Naive thymus-derived CD4-positive, alpha-beta T cell (primary cell): ENCODE measurements around the gene GNAS. TPM values are rescaled to one million over a fixed set of nuclear protein-coding genes. Genes with fewer than 3 reads are reported as not detected.

Source experiments
- ATAC-seq: fragments of 150-1000 bp; cut with Tn5 transposase; 2 replicates; pipeline ENCODE4 v1.10.0; 2021; ENCODE audit warnings: mild to moderate bottlenecking, moderate library complexity
- CTCF ChIA-PET: fragments of 350-600 bp; sonication (Branson Sonifier 250); formaldehyde crosslinking; loops from one replicate; lab custom pipeline; 2021; ENCODE audit warnings: antibody characterized with exemption; lab: Charles Lee
- POLR2A ChIA-PET: fragments of 350-600 bp; sonication (Branson Sonifier 250); formaldehyde crosslinking; loops from one replicate; lab custom pipeline; 2021; ENCODE audit warnings: antibody characterized with exemption, inconsistent platforms; lab: Charles Lee
- DNase-seq, 9 donors: peaks; one replicate each; pipeline versions ENCODE4 v3.0.0 to v3.0.0-alpha.2; 2020 to 2022; ENCODE audit warnings: mixed read lengths in 1 of 9
- H3K27ac ChIP-seq: one replicate; pipeline ENCODE4 v1.7.0; 2013; ENCODE audit warnings: mild to moderate bottlenecking, low read depth, low read length, moderate library complexity
- H3K27me3 ChIP-seq, 2 donors: one replicate each; pipeline ENCODE4 v1.7.0; 2013; ENCODE audit warnings: low read length in 2 of 2, mild to moderate bottlenecking in 2 of 2, moderate library complexity in 2 of 2; ENCODE audit not compliant: control insufficient read depth in 2 of 2, insufficient read depth in 2 of 2
- H3K36me3 ChIP-seq, 3 experiments: 1 replicate in 2 of 3; 2 replicates in 1 of 3; pipeline ENCODE4 v1.7.0; 2013; ENCODE audit warnings: low read length in 3 of 3, mild to moderate bottlenecking in 3 of 3, moderate library complexity in 1 of 3; ENCODE audit not compliant: insufficient read depth in 3 of 3, control insufficient read depth in 2 of 3
- H3K4me1 ChIP-seq, 2 donors: one replicate each; pipeline ENCODE4 v1.7.0; 2013; ENCODE audit warnings: low read length in 2 of 2, mild to moderate bottlenecking in 2 of 2, moderate library complexity in 1 of 2; ENCODE audit not compliant: control insufficient read depth in 2 of 2, insufficient read depth in 2 of 2
- H3K4me3 ChIP-seq: 2 replicates; pipeline ENCODE4 v1.7.0; 2013; ENCODE audit warnings: mild to moderate bottlenecking, low read length
- H3K9me3 ChIP-seq, 3 experiments: 1 replicate in 2 of 3; 2 replicates in 1 of 3; pipeline ENCODE4 v1.7.0; 2013; ENCODE audit warnings: low read length in 3 of 3; ENCODE audit not compliant: control insufficient read depth in 2 of 3
- H3K27ac Mint-ChIP-seq, 9 donors: one replicate each; pipeline ENCODE4 v1.8.0; 2020 to 2022; ENCODE audit warnings: mixed read lengths in 9 of 9, mild to moderate bottlenecking in 8 of 9, moderate library complexity in 5 of 9, inconsistent platforms in 2 of 9
- H3K27me3 Mint-ChIP-seq, 5 donors: one replicate each; pipeline ENCODE4 v1.8.0; 2021 to 2022; ENCODE audit warnings: mixed read lengths in 5 of 5, mild to moderate bottlenecking in 1 of 5
- H3K36me3 Mint-ChIP-seq, 5 donors: one replicate each; pipeline ENCODE4 v1.8.0; 2020 to 2022; ENCODE audit warnings: mixed read lengths in 5 of 5, mild to moderate bottlenecking in 3 of 5, inconsistent platforms in 1 of 5
- H3K4me1 Mint-ChIP-seq, 7 donors: one replicate each; pipeline ENCODE4 v1.8.0; 2020 to 2022; ENCODE audit warnings: mixed read lengths in 7 of 7, mild to moderate bottlenecking in 3 of 7, inconsistent platforms in 1 of 7
- H3K4me3 Mint-ChIP-seq, 10 donors: one replicate each; pipeline ENCODE4 v1.8.0; 2020 to 2022; ENCODE audit warnings: mild to moderate bottlenecking in 10 of 10, mixed read lengths in 10 of 10, moderate library complexity in 6 of 10, inconsistent platforms in 2 of 10
- H3K9me3 Mint-ChIP-seq, 11 donors: one replicate each; pipeline ENCODE4 v1.8.0; 2020 to 2022; ENCODE audit warnings: mixed read lengths in 11 of 11, mild to moderate bottlenecking in 4 of 11, inconsistent platforms in 1 of 11, moderate library complexity in 1 of 11
- intact Hi-C, 2 donors: fragments of 100-400 bp; cut with micrococcal nuclease; formaldehyde crosslinking; loops; one replicate each; pipeline ENCODE4 v1.15.1; 2023
- polyA plus RNA-seq, 2 donors: library from polyadenylated mRNA; unstranded; fragments of 300-500 nt; fragmentation: Illumina TruSeq; gene quantifications; one replicate each; pipeline ENCODE4 v1.2.3, GENCODE V29; 2021
- total RNA-seq, 6 experiments: library from RNA in 5 of 6; stranded (reverse) in 5 of 6; gene quantifications; 1 replicate in 5 of 6; 2 replicates in 1 of 6; pipeline ENCODE4 v1.2.3 and lab custom pipeline; 2021 to 2026

The GNAS gene
- total and polyA plus RNA-seq, 7 experiments from 2014 or later: 147 to 907 (median 726) TPM

- intact Hi-C loops: loop anchor here in 1 of 2 donors (5.0 kb wide), 1 partner anchor 598 kb away; no protein-coding TSS in a partner anchor
- Histone ChIP-seq H3K27ac (no peak overlapping the region), H3K9me3 (no peaks in the 10 kb centered on the region), H3K4me3 (no peak overlapping the region), H3K27me3 (peaks cover 0 to 4% of the 10 kb centered on the region in 2 donors), H3K4me1 (no peaks in the 10 kb centered on the region), H3K36me3 (no peaks in the 10 kb centered on the region)
- ATAC-seq (no peak), DNase-seq (no peak)
- peaks cover 8 to 61% (median 21%) of the 10 kb centered on the region in 5 donors for H3K27me3 Mint-ChIP-seq
- CTCF ChIA-PET: no interaction called here
- H3K9me3 Mint-ChIP-seq: peaks cover 0 to 3% (median 0%) of the 10 kb centered on the region in 11 donors
- no peak overlapping the region for H3K27ac Mint-ChIP-seq
- H3K36me3 Mint-ChIP-seq: peaks cover 0 to 4% (median 0%) of the 10 kb centered on the region in 5 donors
- no peak overlapping the region for H3K4me3 Mint-ChIP-seq
- POLR2A ChIA-PET: no interaction called here
- peaks cover 0 to 9% (median 0%) of the 10 kb centered on the region in 7 donors for H3K4me1 Mint-ChIP-seq
These were observed 17.3 kb upstream of the GNAS start for GRCh38 chr20:58835231-58835630.

- Mint-ChIP-seq H3K9me3 (no peaks in the 10 kb centered on the region), H3K36me3 (peaks cover 0 to 3% (median 1%) of the 10 kb centered on the region in 5 donors), H3K27ac (no peak overlapping the region), H3K27me3 (peaks cover 22 to 71% (median 36%) of the 10 kb centered on the region in 5 donors), H3K4me3 (no peak overlapping the region), H3K4me1 (peaks cover 0 to 10% (median 0%) of the 10 kb centered on the region in 7 donors)
- intact Hi-C loops: loop anchor here in 1 of 2 donors (5.0 kb wide), 1 partner anchor 599 kb away; no protein-coding TSS in a partner anchor
- CTCF ChIA-PET: no interaction called here
- H3K4me3 ChIP-seq: no peak overlapping the region
- DNase-seq (no peak), ATAC-seq (no peak)
- no peaks in the 10 kb centered on the region for H3K36me3 ChIP-seq
- peaks cover 0 to 4% of the 10 kb centered on the region in 2 donors for H3K27me3 ChIP-seq
- POLR2A ChIA-PET: no interaction called here
- H3K27ac ChIP-seq: no peak overlapping the region
- H3K4me1 ChIP-seq: no peaks in the 10 kb centered on the region
- H3K9me3 ChIP-seq: no peaks in the 10 kb centered on the region
These were observed 15.8 kb upstream of the GNAS start for GRCh38 chr20:58836616-58837204.

- DNase-seq (no peak), ATAC-seq (peak; percentile 22)
- Mint-ChIP-seq H3K9me3 (no peaks in the 10 kb centered on the region), H3K4me3 (no peak overlapping the region), H3K4me1 (peaks cover 0 to 10% (median 0%) of the 10 kb centered on the region in 7 donors), H3K36me3 (peaks cover 0 to 6% (median 3%) of the 10 kb centered on the region in 5 donors), H3K27me3 (peaks cover 27 to 74% (median 45%) of the 10 kb centered on the region in 5 donors), H3K27ac (no peak overlapping the region)
- H3K9me3 ChIP-seq: no peaks in the 10 kb centered on the region
- H3K4me3 ChIP-seq: no peak overlapping the region
- no peaks in the 10 kb centered on the region for H3K4me1 ChIP-seq
- intact Hi-C loops: loop anchor here in 1 of 2 donors (1.0 to 5.0 kb wide), 2 partner anchors 190 to 600 kb away; no protein-coding TSS in a partner anchor
- no peaks in the 10 kb centered on the region for H3K36me3 ChIP-seq
- POLR2A ChIA-PET: no interaction called here
- H3K27me3 ChIP-seq: peaks cover 0 to 4% of the 10 kb centered on the region in 2 donors
- CTCF ChIA-PET: interaction anchor here (0.6 to 2.6 kb wide), 2 partner anchors 190 to 384 kb away, joined by 3 to 11 read pairs; no protein-coding TSS in a partner anchor
- no peak overlapping the region for H3K27ac ChIP-seq
These were observed 14.8 kb upstream of the GNAS start for GRCh38 chr20:58837717-58838116.

- Histone ChIP-seq H3K4me3 (no peak overlapping the region), H3K4me1 (no peaks in the 10 kb centered on the region), H3K27me3 (peaks cover 0 to 4% of the 10 kb centered on the region in 2 donors), H3K9me3 (no peaks in the 10 kb centered on the region), H3K27ac (no peak overlapping the region), H3K36me3 (no peaks in the 10 kb centered on the region)
- Mint-ChIP-seq H3K27ac (no peak overlapping the region), H3K4me1 (peaks cover 0 to 10% (median 0%) of the 10 kb centered on the region in 7 donors), H3K27me3 (peaks cover 27 to 74% (median 44%) of the 10 kb centered on the region in 5 donors), H3K4me3 (no peak overlapping the region), H3K9me3 (no peaks in the 10 kb centered on the region), H3K36me3 (peaks cover 0 to 6% (median 3%) of the 10 kb centered on the region in 5 donors)
- no peak for ATAC-seq
- POLR2A ChIA-PET: interaction anchor here (0.6 kb wide), 1 partner anchor 395 kb away, joined by 3 read pairs; no protein-coding TSS in a partner anchor
- DNase-seq: no peak
- intact Hi-C loops: loop anchor here in 1 of 2 donors (1.0 to 5.0 kb wide), 2 partner anchors 191 to 601 kb away; no protein-coding TSS in a partner anchor
- CTCF ChIA-PET: interaction anchor here (0.6 to 2.6 kb wide), 2 partner anchors 190 to 385 kb away, joined by 3 to 11 read pairs; no protein-coding TSS in a partner anchor
These were observed 14.3 kb upstream of the GNAS start for GRCh38 chr20:58838174-58838573.

GRCh38 chr20:58839474-58839874 lies 13.0 kb upstream of the GNAS start:
- H3K4me3 Mint-ChIP-seq: peak overlapping the region in 8 of 10 donors; percentile 14 to 70 (median 54)
- H3K27me3 ChIP-seq: peaks cover 0 to 4% of the 10 kb centered on the region in 2 donors

GRCh38 chr20:58839991-58840747 lies 12.3 kb upstream of the GNAS start:
- Histone ChIP-seq H3K4me1 (no peaks in the 10 kb centered on the region), H3K27ac (no peak overlapping the region), H3K27me3 (peaks cover 0 to 4% of the 10 kb centered on the region in 2 donors), H3K9me3 (no peaks in the 10 kb centered on the region), H3K4me3 (no peak overlapping the region), H3K36me3 (no peaks in the 10 kb centered on the region)
- H3K27me3 Mint-ChIP-seq: peaks cover 37 to 86% (median 52%) of the 10 kb centered on the region in 5 donors
- ChIA-PET CTCF (interaction anchor here (1.4 to 2.6 kb wide), 3 partner anchors 189 to 603 kb away, joined by 4 to 11 read pairs (median 7); partner anchors contain the start of gene STX16), POLR2A (no interaction called here)
- no peaks in the 10 kb centered on the region for H3K9me3 Mint-ChIP-seq
- peaks cover 0 to 10% (median 0%) of the 10 kb centered on the region in 7 donors for H3K4me1 Mint-ChIP-seq
- H3K27ac Mint-ChIP-seq: peak overlapping the region in 1 of 9 donors; percentile 42
- DNase-seq (no peak), ATAC-seq (no peak)
- H3K36me3 Mint-ChIP-seq: peaks cover 0 to 4% (median 3%) of the 10 kb centered on the region in 5 donors
- intact Hi-C loops: loop anchor here (1.0 to 5.0 kb wide), 2 partner anchors 193 to 603 kb away; no protein-coding TSS in a partner anchor
- peak overlapping the region in 8 of 10 donors; percentile 42 to 70 (median 54) for H3K4me3 Mint-ChIP-seq

More at GRCh38 chr20:58839474-58839874, 13.0 kb upstream of the GNAS start:
- H3K4me1 Mint-ChIP-seq: peaks cover 0 to 10% (median 0%) of the 10 kb centered on the region in 7 donors
- no peaks in the 10 kb centered on the region for H3K9me3 Mint-ChIP-seq
- Histone ChIP-seq H3K9me3 (no peaks in the 10 kb centered on the region), H3K4me1 (no peaks in the 10 kb centered on the region), H3K4me3 (no peak overlapping the region), H3K27ac (no peak overlapping the region), H3K36me3 (no peaks in the 10 kb centered on the region)
- H3K36me3 Mint-ChIP-seq: peaks cover 0 to 4% (median 3%) of the 10 kb centered on the region in 5 donors
- peak; percentile 72 for ATAC-seq
- intact Hi-C loops: loop anchor here (1.0 to 5.0 kb wide), 2 partner anchors 192 to 602 kb away; no protein-coding TSS in a partner anchor
- no peak overlapping the region for H3K27ac Mint-ChIP-seq
- ChIA-PET CTCF (interaction anchor here (1.4 to 2.6 kb wide), 3 partner anchors 188 to 602 kb away, joined by 4 to 11 read pairs (median 7); partner anchors contain the start of gene STX16), POLR2A (no interaction called here)
- peak in 8 of 9 donors; percentile 18 to 51 (median 38) for DNase-seq
- H3K27me3 Mint-ChIP-seq: peaks cover 33 to 84% (median 46%) of the 10 kb centered on the region in 5 donors
